GM03348 (cell line): ENCODE data around the gene TMCC1.
"Not testable (repeated sequence)": the region's sequence is repeated elsewhere in the genome, so short reads cannot be mapped to it uniquely, and the experiment has no call there.

Source experiments
- DNase-seq: peaks from one replicate; pipeline ENCODE4 v3.0.0; 2012; ENCODE audit warnings: low spot score

The TMCC1 gene

DNA sequence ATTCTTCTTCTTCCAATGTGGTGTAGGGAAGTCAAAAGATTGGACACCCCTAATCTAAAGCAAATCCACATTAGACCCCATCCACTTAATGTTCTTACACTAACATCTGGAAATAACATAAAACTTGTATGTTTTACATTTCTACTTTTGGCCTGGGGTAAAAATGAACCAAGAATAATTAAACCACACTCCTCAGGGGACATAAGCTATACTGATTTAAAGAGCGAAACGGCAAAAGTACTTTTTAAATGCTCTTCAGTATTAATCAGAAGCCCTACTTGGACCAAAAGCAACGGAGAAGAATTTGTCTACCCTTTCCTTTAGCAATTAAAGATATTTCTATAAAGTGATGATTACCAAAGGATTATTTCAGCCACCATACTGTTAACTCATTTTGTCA, 123.9 kb downstream of the TMCC1 start:
- no peak for DNase-seq

GRCh38 chr3:129768728-129769127, 124.8 kb downstream of the TMCC1 start:
- DNase-seq = no peak

DNA sequence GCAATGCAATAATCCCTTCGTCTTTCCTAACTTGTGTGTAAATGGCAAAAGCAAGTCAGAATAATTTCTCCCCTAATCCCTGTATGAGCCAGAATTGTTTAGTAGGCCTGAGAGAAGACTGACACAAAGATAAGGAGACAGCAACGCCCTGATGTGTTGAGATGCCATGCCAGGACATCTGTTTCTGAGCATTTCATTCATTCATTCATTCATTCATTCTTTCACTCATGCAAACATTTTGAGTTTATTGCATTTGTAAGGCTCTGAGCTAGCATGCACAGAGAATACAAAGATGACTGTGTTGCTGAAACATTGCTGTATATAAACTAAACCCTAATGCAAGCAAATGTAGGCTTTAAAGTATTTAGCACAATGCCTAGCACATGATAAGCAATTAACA, 127.4 kb downstream of the TMCC1 start:
- no peak for DNase-seq

- no peak for DNase-seq
Measured at GRCh38 chr3:129764090-129764489, 129.4 kb downstream of the TMCC1 start.

DNA sequence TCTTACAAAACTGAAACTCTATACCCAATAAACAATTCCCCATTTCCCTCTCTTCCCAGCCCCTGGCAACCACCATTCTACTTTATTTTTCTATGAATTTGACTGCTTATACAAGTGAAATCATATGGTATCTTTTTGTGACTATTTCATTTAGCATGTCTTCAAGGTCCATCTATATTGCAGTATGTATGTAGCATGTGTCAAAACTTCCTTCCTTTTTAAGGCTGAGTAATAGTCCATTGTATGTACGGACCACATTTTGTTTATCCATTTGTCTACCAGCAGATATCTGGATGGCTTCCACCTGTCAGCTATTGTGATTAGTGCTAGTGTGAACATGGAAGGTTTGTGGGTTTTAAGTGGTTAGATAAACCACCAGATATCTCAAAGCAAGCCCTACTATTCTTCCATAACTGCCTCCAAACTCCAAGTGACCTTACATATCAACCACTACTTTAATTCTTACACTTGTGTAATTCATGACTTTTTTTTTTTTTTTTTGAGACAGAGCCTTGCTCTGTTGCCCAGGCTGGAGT, 134.7 kb downstream of the TMCC1 start:
- DNase-seq = no peak

- no peak for DNase-seq
Measured at GRCh38 chr3:129758306-129758705, 135.2 kb downstream of the TMCC1 start.

DNA sequence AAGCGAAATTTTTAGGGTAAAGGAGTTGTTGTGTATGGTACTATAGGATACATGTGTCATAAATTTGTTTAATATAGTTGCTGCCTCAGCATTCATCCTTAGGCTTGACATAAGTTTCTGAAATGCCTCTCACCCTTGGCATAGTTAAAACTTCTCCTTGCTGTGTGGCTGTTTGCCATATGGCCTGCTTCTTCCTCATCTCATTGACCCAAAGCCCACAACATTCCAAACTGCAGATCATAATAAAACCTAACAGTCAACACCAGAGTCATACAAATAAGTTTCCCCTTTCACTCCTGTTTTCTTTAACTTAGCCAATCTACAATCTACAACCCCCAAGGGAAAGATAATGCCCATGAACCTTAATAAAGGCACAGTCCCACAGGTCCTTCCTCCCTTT, 136.6 kb downstream of the TMCC1 start:
- DNase-seq = peak; percentile 68

- not testable (repeated sequence) for DNase-seq
Measured at GRCh38 chr3:129751105-129751504, 142.4 kb downstream of the TMCC1 start.

DNA sequence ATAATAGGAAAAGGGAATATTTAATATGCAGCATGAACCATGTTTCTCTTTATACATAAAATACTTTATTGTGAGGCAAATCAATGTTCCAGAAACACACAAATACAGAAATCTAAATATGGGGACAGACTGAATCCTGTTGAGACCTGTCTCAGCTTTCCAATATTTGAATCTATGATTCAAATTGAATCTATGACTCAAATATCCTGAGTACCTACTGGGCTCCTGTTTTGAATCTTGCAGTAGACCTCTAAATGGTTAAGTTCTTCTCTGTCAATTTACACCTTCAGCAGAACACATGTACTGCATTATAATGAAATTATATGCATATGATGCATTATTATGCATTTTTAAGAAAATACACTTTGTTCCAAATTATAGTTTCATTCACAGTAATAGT, 143.8 kb downstream of the TMCC1 start:
- DNase-seq = no peak

- no peak for DNase-seq
Measured at GRCh38 chr3:129747992-129748391, 145.5 kb downstream of the TMCC1 start.

GRCh38 chr3:129747136-129747535, 146.4 kb downstream of the TMCC1 start:
- no peak for DNase-seq

GRCh38 chr3:129746629-129747028, 146.9 kb downstream of the TMCC1 start:
- DNase-seq = no peak

DNA sequence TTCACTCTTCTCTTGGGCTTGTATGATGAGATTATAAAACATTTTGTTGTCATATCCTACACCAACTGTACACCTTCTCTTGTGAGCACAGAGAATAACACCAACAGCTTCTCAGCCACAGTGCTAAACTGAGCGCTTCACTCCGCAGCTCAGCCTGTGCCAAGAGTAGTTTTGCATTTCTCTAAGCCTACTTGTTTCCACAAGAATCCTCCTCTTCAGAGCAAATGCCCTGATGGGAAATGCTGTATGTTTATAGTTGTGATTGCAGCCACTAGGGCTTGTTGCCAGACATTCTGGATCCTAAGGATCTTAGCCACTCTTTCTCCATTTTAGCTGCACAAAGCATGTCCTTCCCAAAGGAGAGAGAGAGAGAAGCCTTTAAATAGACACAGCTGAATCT, 148.3 kb downstream of the TMCC1 start:
- peak; percentile 23 for DNase-seq

- DNase-seq = no peak
Measured at GRCh38 chr3:129741794-129742193, 151.7 kb downstream of the TMCC1 start.

DNA sequence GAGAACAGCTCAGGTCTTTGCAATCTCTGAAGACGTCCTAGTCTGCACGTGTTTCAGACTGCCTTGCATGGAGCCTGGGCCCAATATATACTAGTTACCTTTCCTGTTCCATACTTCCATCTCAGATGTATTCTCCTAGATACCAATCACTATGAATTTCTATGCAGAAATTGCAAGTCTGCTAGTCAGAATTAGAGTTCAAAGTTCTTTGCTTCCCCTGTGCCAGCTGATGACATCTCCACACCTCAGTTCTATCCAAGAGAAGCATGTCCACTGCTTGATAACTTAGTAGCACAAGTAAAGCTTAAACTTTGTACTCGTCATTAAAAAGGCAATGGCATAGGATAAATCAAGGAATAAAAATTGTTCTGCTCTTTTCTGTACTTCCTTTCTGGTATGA, 153.4 kb downstream of the TMCC1 start:
- no peak for DNase-seq

DNA sequence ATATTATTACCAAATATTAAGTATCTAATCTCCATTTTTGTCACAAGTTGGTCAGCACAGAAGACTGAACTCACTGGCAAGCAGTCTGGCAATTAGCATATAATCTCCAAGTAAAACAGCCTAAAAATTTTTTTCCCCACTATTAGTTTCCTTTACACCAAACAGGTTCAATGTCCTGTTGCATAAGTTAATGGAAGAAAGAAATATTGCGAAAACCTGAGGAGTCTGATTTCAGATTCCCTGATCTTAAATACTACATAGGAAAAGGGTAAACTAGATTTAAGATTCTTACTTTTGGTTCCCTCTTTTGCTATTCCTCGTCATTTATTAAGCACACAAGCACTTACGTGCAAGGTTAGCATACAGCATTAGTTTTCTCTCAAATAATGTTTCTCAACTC, 153.9 kb downstream of the TMCC1 start:
- no peak for DNase-seq

GRCh38 chr3:129738172-129738571, 155.3 kb downstream of the TMCC1 start:
- DNase-seq = no peak

DNA sequence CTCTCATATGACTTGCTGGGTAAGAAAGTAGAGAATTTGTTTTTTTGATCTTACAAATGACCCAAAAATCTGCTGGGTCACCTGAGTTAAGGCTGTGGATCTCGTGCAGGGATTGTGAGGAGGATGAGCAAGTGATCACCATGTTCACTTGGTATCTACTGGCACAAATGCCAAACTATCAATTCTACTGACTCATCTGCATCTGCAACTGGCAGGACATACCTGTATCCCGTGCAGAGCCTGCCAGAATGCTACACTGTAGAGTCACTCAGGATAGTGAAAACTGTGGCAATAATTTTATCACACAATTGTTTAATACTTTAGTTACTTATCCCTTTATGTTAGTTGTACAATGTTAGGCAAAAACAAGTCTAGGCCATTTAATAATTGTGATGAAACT, 157.4 kb downstream of the TMCC1 start:
- DNase-seq = no peak

DNA sequence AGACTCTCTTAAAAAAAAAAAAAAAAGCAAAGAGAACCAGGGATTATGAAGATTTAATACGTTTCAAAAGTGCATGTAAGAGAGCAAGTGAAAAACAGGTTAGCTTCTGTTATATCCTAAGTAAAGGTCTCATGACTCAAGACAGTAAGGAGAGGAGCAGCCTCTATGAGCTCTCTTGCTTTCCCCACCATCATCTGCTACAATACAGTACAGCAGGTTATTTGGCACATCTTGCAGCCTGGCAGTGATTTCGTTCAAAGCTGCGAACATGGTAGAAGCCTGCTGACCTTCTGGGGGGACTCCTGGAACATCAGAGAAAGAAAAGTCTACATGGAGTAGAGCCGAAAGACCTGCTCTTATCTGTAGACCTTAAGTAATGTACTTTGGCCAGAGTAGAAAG, 157.9 kb downstream of the TMCC1 start:
- no peak for DNase-seq

DNA sequence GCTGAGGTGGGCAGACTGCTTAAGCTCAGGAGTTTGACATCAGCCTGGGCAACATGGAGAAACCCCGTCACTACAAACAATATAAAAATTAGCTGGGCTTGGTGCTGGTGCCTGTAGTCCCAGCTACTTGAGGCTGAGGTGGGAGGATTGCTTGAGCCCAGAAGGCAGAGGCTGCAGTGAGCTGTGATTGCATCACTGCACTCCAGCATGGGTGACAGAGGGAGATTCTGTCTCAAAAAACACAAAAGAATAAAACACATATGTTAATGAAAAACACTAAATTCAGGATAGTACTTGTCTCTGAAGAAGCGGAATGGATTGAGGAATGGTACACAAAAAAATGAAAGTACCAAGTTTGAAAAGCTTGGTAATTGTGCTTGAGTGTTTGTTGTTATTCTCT, 159.1 kb downstream of the TMCC1 start:
- DNase-seq = no peak

- DNase-seq = no peak
Measured at GRCh38 chr3:129732200-129732876, 161.2 kb downstream of the TMCC1 start.

DNA sequence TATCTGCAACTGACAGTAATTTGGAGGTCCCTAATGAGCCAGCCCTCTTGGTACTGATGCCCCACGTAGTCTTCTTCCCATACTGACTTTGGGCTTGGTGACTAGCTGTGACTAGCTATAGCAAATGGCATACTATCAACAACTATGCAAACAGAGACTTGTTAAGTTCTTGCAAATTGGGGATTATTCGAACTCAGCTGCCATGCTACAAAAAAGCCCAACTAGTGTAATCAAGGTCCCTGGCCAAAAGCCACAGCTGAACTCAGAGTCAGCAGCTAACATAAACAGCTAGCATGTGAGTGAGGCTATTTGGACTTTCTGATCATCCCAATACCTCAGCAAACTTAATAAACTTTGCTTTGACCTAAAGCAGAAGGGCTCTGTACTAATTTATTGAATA, 165.8 kb downstream of the TMCC1 start:
- no peak for DNase-seq

- DNase-seq = peak; percentile 80
Measured at GRCh38 chr3:129723558-129724324, 169.8 kb downstream of the TMCC1 start.

GRCh38 chr3:129722527-129722926, 171.0 kb downstream of the TMCC1 start:
- DNase-seq = no peak
